ENCODE measurements around the gene SEPTIN8.

SEPTIN8 gene

GRCh38 chr5:132763181-132764036 lies 13.6 kb downstream of the SEPTIN8 start:
- no peak for DNase-seq

- no peak for DNase-seq
Observed at GRCh38 chr5:132762246-132763000, 14.6 kb downstream of the SEPTIN8 start.

- no peak for DNase-seq
Observed at GRCh38 chr5:132761321-132762240, 15.5 kb downstream of the SEPTIN8 start.

GRCh38 chr5:132760601-132761317 lies 16.3 kb downstream of the SEPTIN8 start:
- no peak for DNase-seq

- DNase-seq = no peak
Observed at GRCh38 chr5:132760049-132760420, 17.0 kb downstream of the SEPTIN8 start.

GRCh38 chr5:132759114-132760048 lies 17.7 kb downstream of the SEPTIN8 start:
- DNase-seq = no peak

- DNase-seq = no peak
Observed at GRCh38 chr5:132758451-132758850, 18.6 kb downstream of the SEPTIN8 start.

- no peak for DNase-seq
Observed at GRCh38 chr5:132756542-132756941, 20.5 kb downstream of the SEPTIN8 start.

- DNase-seq = no peak
Observed at GRCh38 chr5:132754947-132755346, 22.1 kb downstream of the SEPTIN8 start.

GRCh38 chr5:132754111-132754510 lies 22.9 kb downstream of the SEPTIN8 start:
- DNase-seq = no peak

GRCh38 chr5:132753135-132753987 lies 23.7 kb downstream of the SEPTIN8 start:
- DNase-seq = no peak

- DNase-seq = no peak
Observed at GRCh38 chr5:132752581-132753125, 24.4 kb downstream of the SEPTIN8 start.

- DNase-seq = no peak
Observed at GRCh38 chr5:132751971-132752580, 25.0 kb downstream of the SEPTIN8 start.

- no peak for DNase-seq
Observed at GRCh38 chr5:132751444-132751843, 25.6 kb downstream of the SEPTIN8 start.

GRCh38 chr5:132750471-132751230 lies 26.4 kb downstream of the SEPTIN8 start:
- no peak for DNase-seq

GRCh38 chr5:132749506-132749905 lies 27.5 kb downstream of the SEPTIN8 start:
- no peak for DNase-seq

GRCh38 chr5:132748522-132749000 lies 28.5 kb downstream of the SEPTIN8 start:
- no peak for DNase-seq

Data from bone marrow (tissue), 2 donors.